SK-N-MC (cell line): ENCODE measurements around the gene MAP4K4.

Experiments
- EZH2 ChIP-seq: fragments of 200-600 bp; sonication (generic); IDR thresholded peaks from one replicate; pipeline ENCODE4 v1.6.1; 2017; ENCODE audit warnings: antibody characterized with exemption
- POLR2AphosphoS5 ChIP-seq: IDR thresholded peaks from 2 replicates; pipeline ENCODE4 v1.6.1; 2012; ENCODE audit warnings: mild to moderate bottlenecking, low read depth, low read length, borderline replicate concordance

DNA sequence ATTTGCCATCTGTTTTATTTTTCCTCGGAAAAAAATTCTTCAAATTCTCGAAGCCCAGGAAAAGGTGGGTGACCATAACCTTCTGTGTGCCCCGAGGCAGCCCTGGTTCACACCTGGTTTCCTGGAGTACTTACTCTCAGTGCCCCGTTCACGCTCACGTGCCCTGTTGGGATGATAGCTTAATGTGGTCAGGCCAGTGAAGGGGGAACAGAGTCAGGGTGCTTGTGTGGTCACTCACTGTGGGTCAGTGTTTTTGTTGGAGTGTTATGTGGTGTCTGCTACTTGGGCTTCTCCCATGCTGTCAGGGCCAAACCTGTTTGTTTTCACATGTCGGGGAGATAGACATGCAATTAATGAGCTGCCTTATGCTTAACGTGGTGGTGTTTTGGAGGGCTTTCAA, 78.1 kb downstream of the MAP4K4 start:
- TF ChIP-seq EZH2 (no peak), POLR2AphosphoS5 (no peak)
